Measurements from ENCODE around the gene P3H2. TPM values are rescaled to one million over a fixed set of nuclear protein-coding genes. Genes with fewer than 3 reads are reported as not detected.
"Not testable (repeated sequence)": the region's sequence is repeated elsewhere in the genome, so short reads cannot be mapped to it uniquely, and the experiment has no call there.

P3H2 gene, protein sequence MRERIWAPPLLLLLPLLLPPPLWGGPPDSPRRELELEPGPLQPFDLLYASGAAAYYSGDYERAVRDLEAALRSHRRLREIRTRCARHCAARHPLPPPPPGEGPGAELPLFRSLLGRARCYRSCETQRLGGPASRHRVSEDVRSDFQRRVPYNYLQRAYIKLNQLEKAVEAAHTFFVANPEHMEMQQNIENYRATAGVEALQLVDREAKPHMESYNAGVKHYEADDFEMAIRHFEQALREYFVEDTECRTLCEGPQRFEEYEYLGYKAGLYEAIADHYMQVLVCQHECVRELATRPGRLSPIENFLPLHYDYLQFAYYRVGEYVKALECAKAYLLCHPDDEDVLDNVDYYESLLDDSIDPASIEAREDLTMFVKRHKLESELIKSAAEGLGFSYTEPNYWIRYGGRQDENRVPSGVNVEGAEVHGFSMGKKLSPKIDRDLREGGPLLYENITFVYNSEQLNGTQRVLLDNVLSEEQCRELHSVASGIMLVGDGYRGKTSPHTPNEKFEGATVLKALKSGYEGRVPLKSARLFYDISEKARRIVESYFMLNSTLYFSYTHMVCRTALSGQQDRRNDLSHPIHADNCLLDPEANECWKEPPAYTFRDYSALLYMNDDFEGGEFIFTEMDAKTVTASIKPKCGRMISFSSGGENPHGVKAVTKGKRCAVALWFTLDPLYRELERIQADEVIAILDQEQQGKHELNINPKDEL
- 100 to 1,000 TPM in 2 of 4 donors, 10 to 100 TPM in 2; 38.7 to 106 (median 96.4) TPM for polyA plus RNA-seq (ENCODE audit: insufficient read length in 4 of 4)

DNA sequence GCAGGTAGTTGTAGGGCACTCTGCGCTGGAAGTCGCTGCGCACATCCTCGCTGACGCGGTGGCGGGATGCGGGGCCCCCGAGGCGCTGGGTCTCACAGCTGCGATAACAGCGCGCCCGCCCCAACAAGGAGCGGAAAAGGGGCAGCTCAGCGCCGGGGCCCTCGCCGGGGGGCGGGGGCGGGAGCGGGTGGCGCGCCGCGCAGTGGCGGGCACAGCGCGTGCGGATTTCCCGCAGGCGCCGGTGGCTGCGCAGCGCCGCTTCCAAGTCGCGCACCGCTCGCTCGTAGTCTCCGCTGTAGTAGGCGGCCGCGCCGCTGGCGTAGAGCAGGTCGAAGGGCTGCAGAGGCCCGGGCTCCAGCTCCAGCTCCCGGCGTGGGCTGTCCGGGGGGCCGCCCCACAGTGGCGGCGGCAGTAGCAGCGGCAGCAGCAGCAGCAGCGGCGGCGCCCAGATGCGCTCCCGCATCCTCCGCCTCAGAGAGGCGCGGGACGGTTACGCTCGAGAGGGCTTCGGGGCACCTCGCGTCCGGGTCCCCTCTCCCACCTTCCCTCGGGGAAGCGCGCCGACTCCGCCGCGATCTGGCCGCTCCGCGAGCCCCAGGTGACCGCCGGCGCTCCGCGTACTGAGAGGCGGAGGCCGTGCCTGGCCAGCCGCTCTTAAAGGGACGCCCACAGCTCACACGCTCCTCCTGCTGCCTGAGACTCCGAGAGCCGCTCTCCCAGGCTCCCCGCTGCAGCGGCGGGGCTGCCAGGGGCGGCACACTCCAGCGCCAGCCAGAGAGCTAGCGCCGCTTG, at the start of gene P3H2:
P3H2 (minus strand) TSS at position 629 of the 792 bp plus-strand sequence; CDS start at position 463, 166 bp downstream.
- peak; percentile 73 to 78 (median 76) for DNase-seq (ENCODE audit: low read depth in 4 of 4, low spot score in 3 of 4)

DNA sequence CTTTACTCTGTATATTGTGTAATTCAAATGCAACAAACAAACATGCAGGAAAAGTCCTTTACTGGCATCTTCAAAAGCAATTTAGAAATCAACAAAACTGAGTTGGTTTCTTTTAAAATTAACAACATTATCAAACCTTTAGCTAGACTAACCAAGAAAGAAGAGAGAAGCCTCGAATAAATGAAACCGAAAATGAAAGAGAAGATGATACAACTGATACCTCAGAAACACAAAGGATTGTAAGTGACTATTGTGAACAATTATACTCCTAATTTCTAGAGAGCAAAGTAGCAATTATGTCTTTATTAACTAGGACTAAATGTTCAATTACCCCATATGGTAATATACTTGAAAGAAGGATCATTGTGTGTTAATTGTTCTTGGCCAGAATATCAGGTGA, 49.2 kb upstream of the P3H2 start:
- DNase-seq (ENCODE audit: low read depth in 4 of 4, low spot score in 3 of 4) = no peak

DNA sequence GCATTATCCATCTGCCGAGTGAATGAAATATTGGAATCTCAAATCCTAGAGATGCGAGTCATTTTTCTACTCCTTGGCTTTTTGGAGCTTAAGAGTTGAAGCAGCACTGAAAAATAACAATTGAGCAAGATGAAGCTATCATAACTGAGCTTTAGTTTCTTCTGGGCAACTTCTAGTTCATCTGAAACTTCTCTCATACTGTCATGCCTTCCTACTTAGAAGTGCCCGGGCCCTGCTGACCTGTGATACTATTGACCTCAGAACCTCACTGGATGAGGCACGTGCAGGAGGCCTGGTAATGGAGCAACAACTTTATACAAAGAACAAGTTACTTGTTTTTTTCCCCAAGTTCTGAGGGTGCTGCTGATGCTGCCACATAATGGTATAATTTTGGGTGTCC, 48.5 kb upstream of the P3H2 start:
- DNase-seq (ENCODE audit: low read depth in 4 of 4, low spot score in 3 of 4) = no peak

DNA sequence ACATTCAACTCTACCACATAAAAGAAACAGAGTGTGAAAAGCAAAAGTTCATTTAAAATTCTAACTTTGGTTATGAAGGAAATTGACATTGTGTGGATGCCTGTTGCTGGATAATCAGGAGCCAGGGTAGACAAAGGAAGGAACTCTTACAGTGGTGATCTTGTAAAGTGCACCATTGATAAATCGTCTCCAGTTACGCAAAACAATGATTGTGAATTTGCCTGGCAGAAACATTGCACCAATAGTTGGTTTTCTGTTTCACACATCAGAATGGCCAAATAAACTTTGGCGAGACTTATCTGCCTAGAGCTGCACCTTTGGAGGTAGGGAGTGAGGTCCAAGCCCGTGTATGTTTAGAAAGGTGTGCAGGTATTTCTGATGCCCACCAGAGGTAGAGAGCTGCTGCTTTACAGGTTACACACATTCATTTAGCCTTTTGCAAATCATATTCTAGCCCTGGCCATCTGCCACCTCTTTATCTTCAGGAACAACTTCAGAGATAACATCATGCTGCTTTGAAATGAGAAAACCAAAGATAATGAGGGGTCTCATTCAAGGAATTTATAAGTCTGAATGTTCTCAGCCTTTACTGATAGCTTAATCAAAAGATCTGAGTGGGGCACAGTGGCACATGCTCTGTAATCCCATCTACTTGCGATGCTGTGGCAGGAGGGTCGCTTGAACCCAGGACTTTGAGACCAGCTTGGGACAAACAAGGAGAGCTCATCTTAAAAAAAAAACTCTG, 47.4 kb upstream of the P3H2 start:
- DNase-seq (ENCODE audit: low read depth in 4 of 4, low spot score in 3 of 4) = no peak

DNA sequence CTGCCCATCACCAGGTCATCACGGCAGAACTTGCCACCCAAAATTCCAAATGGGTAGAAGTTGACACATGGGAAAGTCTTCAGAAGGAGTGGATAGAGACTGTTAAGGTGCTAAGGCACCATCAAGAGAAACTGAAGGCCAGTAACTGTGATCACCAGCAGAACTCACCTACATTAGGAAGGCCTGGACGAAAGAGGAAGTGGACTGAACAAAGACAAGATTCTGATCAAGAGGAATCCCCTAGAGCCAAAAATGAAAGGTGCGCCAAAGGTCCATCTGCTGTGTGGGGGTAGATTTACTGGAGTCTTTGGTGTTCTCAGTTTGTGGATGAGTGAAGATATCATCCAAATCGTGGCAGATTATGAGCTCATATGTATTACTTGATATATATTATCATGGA, 46.3 kb upstream of the P3H2 start:
- no peak for DNase-seq (ENCODE audit: low read depth in 4 of 4, low spot score in 3 of 4)

DNA sequence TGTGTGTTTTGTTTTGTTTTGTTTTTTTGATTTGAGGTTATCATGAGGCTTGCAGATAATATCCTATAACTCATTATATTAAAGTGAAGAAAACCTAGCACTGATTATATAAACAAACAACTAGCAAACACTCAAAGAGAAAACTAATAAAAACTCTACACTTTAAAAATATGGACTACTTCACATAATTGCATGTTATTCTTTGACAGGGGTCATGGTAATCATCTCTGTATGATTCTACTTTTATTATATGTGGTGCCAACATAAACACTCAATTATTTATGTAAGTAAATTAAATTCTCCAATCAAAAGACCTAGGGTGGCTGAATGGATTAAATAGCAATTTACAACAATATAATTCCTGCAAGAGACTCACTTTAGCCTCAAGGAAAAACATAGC, 44.6 kb upstream of the P3H2 start:
- DNase-seq (ENCODE audit: low read depth in 4 of 4, low spot score in 3 of 4) = no peak

DNA sequence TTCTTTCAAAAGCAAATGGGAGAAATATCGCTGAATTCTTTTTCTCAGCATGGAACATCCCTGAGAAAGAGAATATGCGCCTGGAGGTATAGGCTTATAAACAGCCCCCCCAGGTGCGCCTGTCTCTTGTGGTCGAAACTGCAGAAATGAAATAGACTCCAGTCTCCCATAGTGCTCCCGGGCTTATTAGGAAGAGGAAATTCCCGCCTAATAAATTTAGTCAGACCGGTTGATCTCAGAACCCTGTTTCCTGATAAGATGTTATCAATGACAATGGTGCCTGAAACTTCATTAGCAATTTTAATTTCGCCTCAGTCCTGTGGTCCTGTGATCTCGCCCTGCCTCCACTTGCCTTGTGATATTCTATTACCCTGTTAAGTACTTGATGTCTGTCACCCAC, 41.3 kb upstream of the P3H2 start:
- DNase-seq (ENCODE audit: low read depth in 4 of 4, low spot score in 3 of 4) = not testable (repeated sequence)

DNA sequence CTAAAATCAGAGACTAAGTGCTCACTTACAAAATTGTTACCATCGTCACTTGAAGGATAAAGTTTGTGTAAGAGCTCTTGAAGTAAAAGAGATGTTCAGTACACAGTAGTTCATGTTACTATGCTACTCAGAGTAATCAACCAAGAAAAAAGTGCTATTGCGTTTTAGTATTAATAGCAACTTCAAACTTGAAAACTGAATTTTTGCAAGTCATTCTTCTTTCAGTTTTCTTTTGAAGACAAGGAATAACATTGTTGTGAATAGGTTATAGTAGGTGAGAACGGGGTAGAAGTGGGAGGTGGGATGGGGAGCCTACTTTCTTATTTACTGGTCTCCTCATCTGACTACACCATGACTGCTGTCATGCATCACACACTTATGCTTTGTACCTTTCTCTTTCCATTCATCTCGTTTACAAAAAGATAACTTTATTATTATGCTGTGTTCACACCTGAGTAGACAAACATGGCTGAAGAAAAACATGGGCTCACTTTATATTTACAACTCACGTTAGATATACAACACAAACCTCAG, 39.3 kb upstream of the P3H2 start:
- DNase-seq (ENCODE audit: low read depth in 4 of 4, low spot score in 3 of 4) = no peak

DNA sequence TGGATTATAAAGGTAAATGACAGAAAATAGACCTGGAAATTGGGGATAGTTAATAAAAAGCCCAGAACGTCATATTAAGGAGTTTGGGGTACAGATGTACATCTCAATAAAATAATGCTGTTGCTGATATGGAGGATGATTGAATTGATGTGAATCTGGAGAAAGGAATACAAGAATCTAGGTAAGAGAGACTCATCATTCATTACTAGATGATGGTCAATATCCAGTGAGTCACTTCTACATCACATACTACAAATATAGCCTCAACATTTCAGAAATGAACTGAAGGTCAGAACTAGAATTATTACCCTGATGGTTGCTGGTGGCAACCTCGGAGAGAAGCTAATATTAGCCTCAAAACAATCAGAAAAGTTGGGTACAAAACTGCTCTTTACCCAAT, 37.6 kb upstream of the P3H2 start:
- DNase-seq (ENCODE audit: low read depth in 4 of 4, low spot score in 3 of 4) = no peak

DNA sequence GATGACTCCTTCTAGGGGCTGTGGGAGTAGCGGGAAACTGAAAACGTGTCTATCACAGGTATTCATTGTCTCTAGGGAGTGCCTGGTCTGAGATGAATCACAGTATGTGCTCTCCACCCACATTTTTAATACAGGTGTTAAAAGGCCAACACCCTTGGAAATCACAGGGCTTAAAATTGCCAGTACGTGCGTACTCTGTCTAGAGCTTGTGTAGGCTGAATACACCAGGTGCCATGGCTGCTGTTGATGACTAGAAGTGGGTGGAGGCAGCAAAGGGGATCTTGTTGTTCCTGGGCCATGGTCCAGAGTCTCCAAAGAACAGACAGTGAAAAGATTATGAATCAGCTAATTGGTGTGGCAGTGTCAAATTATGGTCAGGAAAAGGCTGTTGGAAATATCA, 35.1 kb upstream of the P3H2 start:
- no peak for DNase-seq (ENCODE audit: low read depth in 4 of 4, low spot score in 3 of 4)

DNA sequence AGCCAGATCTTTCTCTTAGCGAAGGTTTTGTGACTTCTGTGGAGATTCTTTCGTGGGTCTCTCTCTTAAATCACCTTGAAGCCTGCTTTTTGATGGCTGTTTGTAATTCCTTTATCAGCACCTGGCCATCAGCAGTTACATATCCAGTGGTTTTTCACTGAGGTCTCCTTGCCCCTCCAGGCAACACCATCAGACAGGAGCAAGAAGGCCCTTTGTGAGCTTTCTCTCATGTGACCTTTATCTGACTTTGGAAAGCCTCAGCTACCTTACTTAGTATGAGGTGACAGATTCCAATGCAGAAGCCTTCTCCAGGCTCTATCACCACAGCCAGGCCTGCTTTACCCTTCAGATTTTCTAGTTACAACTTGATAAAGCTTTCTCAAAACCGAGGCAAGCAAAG, 30.0 kb upstream of the P3H2 start:
- DNase-seq (ENCODE audit: low read depth in 4 of 4, low spot score in 3 of 4) = no peak

DNA sequence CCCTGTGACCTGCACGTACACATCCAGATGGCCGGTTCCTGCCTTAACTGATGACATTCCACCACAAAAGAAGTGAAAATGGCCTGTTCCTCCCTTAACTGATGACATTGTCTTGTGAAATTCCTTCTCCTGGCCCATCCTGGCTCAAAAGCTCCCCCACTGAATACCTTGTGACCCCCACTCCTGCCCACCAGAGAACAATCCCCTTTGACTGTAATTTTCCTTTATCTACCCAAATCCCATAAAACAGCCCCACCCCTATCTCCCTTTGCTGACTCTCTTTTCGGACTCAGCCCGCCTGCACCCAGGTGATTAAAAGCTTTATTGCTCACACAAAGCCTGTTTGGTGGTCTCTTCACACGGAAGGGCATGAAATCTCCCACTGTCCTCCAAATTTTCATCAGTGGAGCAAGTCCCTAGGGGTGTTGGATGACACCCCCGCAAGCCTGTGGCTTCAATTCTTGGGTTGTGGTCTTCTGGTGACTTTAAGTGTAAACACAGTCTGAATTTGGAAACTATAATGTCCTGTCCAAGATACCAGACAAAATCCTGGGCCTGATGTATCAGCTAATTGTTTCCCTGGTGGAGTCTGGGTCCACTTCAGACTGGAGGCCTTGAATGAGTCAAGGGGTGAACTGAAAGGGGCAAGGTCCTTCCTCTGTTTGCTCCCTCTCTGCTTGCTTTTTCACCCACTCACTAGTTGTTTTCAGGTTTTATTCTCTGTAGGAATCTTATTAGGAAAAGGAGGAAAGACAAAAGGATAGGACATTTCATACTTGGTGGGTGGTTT, 29.3 kb upstream of the P3H2 start:
- DNase-seq (ENCODE audit: low read depth in 4 of 4, low spot score in 3 of 4) = not testable (repeated sequence)

DNA sequence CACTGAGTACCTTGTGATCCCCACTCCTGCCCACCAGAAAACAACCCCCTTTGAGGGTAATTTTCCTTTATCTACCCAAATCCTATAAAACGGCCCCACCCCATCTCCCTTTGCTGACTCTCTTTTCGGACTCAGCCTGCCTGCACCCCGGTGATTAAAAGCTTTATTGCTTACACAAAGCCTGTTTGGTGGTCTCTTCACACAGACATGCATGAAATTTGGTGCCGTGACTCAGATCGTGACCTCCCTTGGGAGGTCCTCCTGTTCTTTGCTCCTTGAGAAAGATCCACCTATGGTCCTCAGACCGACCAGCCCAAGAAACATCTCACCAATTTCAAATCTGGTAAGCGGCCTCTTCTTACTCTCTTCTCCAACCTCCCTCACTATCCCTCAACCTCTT, 24.1 kb upstream of the P3H2 start:
- DNase-seq (ENCODE audit: low read depth in 4 of 4, low spot score in 3 of 4) = not testable (repeated sequence)

DNA sequence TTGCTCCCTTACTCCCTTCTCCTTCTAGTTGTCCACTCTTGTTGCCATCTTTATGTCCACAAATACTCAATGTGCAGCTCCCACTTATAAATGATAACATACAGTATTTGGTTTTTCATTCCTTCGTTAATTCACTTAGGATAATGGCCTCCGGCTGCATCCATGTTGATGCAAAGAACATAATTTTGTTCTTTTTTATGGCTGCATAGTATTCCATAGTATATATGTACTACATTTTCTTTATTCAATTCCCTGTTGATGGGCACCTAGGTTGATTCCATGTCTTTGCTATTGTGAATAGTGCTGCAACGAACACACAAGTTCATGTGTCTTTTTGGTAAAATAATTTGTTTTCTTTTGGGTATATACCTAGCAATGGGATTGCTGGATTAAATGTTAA, 21.3 kb upstream of the P3H2 start:
- no peak for DNase-seq (ENCODE audit: low read depth in 4 of 4, low spot score in 3 of 4)

DNA sequence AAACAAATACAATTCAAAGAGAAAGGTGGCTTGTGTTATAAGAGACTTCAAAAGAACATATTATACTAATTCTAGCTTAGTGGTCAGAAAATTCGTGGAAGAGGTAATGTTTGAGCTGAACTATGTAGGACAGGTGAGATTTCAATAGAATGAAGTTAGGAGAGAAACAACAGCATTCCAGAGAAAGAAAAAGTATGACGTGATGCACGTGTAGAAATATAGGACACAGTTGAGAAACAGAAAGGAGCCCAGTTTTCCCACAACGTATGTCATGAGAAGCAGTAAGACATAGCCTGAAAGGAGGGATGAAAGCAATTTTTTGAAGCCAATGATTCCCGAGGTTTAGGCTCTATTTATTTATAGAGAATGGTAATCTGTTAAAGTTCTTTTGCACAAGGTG, 18.7 kb upstream of the P3H2 start:
- DNase-seq (ENCODE audit: low read depth in 4 of 4, low spot score in 3 of 4) = no peak

DNA sequence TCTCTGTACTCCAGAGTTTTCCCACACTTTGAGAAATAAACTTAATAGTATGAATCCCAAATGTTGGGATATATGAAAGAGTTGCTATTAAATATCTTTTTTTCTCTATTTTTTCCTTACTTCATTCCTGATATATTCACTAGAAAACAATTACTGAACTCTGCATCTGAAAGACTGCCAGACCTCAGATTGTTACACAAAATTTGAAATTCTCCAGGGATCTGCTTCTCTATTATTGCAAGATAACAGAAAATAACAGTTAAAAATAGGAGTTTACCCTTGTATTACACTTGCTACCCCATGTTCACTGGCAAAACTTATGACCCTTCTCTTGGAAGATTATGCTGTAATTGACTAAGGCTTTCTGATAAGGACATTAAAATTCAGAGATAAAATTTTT, 11.7 kb upstream of the P3H2 start:
- no peak for DNase-seq (ENCODE audit: low read depth in 4 of 4, low spot score in 3 of 4)

DNA sequence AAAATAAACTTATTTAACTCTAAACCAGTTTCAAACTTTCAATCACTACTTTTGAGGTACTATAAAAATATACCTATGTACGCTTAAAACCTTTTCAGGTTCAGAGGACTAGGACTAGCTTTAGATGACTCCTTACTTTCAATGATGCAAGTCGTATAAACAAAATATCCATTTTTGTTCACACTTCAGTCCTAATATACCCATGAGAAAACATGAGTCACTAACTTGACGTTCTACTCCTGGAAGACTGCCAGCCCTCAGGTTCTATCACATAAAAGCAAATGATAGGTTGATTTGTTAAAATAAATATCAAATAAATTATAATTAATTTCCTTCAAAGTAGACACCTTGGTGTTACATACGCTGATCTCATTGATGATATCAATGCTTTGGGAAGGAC, 10.6 kb upstream of the P3H2 start:
- no peak for DNase-seq (ENCODE audit: low read depth in 4 of 4, low spot score in 3 of 4)

DNA sequence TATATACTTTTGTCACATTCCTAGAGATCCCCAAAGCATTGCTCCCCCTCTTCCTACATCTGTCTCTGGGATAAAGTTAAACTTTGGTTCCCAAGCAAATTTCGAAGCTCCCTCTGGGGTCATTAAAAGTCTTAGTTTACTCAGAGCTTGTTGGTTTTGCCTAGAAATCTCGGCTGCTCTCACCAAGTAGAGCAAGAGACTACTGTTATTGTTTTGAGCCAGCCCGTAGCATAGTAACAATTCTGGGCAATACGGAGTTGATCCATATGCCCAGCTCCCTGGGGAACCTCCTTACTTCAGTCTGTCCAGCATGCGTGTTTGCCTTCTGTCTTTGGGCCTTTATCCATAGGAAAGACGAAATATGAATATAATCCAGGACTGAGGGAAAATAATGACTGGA, 10.0 kb upstream of the P3H2 start:
- DNase-seq (ENCODE audit: low read depth in 4 of 4, low spot score in 3 of 4) = no peak

DNA sequence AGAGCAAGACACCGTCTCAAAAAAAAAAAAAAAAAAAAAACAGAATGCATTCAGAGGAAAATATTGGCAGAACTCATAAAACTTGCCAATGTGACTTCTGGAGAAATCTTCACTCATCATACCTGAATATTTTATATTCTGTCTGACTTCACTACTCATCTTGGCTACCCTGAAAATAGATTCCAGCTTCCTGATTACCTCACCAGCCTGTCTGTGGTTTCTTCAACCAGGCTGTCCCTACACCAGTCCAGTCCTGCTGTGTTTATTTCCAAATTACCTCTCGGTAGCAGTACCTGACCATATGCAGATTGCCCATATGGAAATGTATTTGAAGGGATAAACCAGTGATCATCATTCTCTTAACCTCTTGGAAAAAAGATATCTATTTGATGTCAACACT, 9.3 kb upstream of the P3H2 start:
- no peak for DNase-seq (ENCODE audit: low read depth in 4 of 4, low spot score in 3 of 4)

DNA sequence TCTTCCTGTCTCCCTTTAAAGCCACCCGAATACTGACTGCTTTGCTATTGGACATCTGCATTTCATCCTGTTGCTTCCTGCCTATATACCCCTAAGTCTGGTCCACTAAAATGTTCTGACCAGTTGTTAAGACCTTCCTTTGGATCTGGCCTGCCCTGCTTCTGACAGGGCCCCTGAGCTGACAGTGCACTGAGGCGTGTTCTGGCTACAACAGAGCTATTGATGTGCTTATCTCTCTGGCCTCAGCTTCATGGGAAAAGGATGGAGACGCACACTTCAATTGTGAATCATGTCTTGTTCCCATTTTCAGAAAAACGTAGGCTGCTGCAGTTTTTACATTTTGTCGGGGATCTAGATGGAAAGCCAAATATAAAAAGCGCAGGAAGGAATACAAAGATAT, 7.1 kb upstream of the P3H2 start:
- no peak for DNase-seq (ENCODE audit: low read depth in 4 of 4, low spot score in 3 of 4)

Data from left renal pelvis (tissue), 4 donors.